ENCODE data around the gene ATP10A. TPM values are rescaled to one million over a fixed set of nuclear protein-coding genes. Genes with fewer than 3 reads are reported as not detected.

ATP10A gene
- total and polyA plus RNA-seq, 8 donors = 0.04 to 1.2 (median 0.41) TPM

DNA sequence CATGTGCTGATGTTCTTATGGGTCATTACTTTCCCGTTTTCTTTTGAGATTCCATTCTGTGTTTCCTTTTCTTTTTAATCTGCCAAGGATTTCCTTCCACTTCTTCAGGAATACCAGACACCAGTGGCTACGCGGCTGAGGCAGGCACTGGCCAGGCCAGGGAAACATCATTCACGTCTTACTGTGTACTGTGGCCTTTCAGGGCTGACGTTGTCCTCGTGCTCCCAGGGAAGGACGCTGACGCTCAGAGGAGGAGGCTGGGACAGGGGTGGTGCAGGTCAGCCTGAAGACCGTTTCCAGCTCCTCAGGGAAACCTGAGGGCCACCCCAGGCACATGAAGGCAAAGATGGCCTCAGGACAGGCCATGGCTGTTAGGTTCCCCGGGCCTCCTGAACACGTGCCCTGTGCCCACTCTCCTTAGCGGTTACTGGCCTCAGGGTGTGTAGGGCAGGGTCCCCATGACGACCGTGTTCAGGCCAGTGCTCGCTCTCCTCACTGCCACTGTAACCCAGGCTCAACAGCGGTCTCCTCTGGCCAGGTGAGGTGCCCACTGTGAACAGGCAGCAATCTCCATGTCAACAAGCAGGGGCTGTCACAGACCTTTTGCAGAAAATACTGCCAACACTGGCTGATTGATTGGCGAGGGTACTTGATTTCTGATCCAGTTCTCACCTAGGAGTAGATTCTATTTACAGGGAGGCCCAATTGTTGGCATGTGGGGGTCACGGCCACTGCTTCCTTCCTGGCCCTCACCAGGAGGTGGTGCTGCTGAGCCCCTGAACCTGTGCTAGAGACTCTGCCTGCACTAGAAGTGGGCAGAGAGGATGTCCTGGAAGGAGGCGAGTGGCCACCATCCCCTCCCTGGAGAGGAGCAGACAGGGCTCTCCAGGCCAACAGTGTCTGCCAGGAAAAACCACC, 169.5 kb downstream of the ATP10A start:
- peak in 1 of 6 donors; percentile 49 for DNase-seq
- peak in 3 of 4 donors; percentile 35 to 56 (median 41) for ATAC-seq
- Histone ChIP-seq H3K9me3 (no peaks in the 10 kb centered on the region), H3K4me1 (no peaks in the 10 kb centered on the region), H3K36me3 (no peaks in the 10 kb centered on the region), H3K27me3 (no peaks in the 10 kb centered on the region), H3K4me3 (no peak overlapping the region), H3K27ac (no peak overlapping the region)
- WGBS, 2 donors = 61 to 72% methylated on average over 19 of the region's 19 CpGs
- peak in 1 of 4 donors; percentile 10 for TF ChIP-seq CTCF (IDR thresholded peaks at IDR 0.05)
- intact Hi-C loops (cut with DNase I) = no loop called here
- FAIRE-seq = no peak

DNA sequence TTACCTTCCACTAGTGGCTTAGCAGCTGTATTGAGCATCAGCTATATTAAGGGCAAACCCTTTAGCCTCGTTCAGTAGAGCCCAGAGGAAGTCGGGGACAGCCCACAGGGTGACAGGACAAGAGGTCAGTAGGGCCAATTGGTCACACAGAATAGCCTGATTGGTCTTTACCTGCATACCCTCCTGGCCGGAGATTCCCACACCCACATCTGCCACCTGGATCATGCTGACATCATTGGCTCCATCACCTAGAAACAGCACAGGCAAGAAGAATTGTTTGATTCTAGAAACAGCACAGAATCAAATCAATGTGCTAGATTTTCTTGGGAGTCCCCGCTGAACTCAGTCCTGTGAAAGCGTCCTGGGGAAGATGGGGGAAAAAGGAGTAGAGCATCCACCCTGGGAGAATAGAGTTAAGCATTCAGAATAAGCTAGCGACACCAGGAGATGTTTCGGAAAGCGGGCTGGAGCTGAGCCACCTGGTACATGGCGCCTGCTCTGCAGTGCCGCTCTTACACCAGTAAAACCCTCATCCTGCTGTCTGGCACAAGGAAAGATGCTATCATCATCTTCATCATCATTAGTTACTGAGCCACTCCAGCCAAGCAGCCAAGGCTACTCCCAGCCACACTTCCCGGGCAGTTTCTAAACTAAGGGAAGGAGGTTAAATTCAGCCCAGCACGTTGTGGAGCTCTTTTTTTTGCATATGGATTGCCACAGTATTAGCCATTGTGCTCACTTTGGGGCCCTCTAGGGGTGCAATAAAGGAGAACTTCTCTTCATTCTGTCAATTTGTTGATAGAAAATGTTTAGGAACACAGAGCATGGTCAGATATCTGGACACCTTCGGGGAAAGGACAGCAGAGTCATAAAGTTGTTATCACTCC, 171.3 kb downstream of the ATP10A start:
- no peak overlapping the region for H3K4me3 ChIP-seq
- 57 to 64% methylated on average over 13 of the region's 13 CpGs for WGBS, 2 donors

GRCh38 chr15:25690673-25691543, 172.2 kb downstream of the ATP10A start:
- ATAC-seq (peak in 1 of 4 donors; percentile 17), DNase-seq (peak in 1 of 6 donors; percentile 17), FAIRE-seq (no peak)
- Histone ChIP-seq H3K36me3 (no peaks in the 10 kb centered on the region), H3K9me3 (no peaks in the 10 kb centered on the region), H3K27me3 (no peaks in the 10 kb centered on the region), H3K4me1 (no peaks in the 10 kb centered on the region), H3K27ac (no peak overlapping the region), H3K4me3 (no peak overlapping the region)
- no peak for TF ChIP-seq CTCF (IDR thresholded peaks at IDR 0.05)
- intact Hi-C loops (cut with DNase I) = no loop called here
- WGBS, 2 donors = 53 to 67% methylated on average over 18 of the region's 18 CpGs

More for the DNA sequence above, 171.3 kb downstream of the ATP10A start:
- peak in 1 of 4 donors; percentile 31 for ATAC-seq
- no peak for TF ChIP-seq CTCF (IDR thresholded peaks at IDR 0.05)
- intact Hi-C loops (cut with DNase I) = no loop called here
- Histone ChIP-seq H3K27me3 (no peaks in the 10 kb centered on the region), H3K9me3 (no peaks in the 10 kb centered on the region), H3K27ac (no peak overlapping the region), H3K4me1 (no peaks in the 10 kb centered on the region), H3K36me3 (no peaks in the 10 kb centered on the region)
- no peak for FAIRE-seq
- no peak for DNase-seq

DNA sequence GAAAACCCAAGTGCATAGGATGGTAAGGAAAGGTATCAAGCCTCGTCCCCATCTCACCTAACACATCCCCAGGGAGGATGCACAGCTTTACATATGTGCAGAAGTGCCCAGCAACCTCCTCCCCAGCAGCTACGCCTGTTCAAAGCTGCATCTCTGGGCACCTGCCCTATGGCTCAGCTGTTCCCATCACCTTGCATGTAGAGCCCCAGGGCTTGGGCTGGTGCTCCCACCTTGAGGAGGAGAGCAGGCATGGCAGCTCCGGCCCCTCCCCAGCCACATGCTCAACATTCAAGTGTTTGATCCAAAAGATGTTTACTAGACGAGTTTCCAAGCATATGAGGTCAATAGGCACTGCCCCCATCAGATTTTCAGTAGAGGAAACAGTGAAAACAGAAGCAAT, 173.5 kb downstream of the ATP10A start:
- no peak for TF ChIP-seq CTCF (IDR thresholded peaks at IDR 0.05)
- Histone ChIP-seq H3K36me3 (no peaks in the 10 kb centered on the region), H3K4me1 (no peaks in the 10 kb centered on the region), H3K4me3 (no peak overlapping the region), H3K9me3 (no peaks in the 10 kb centered on the region), H3K27ac (no peak overlapping the region), H3K27me3 (no peaks in the 10 kb centered on the region)
- intact Hi-C loops (cut with DNase I) = no loop called here
- DNase-seq = peak in 1 of 6 donors; percentile 36
- no peak for FAIRE-seq
- ATAC-seq = no peak
- WGBS, 2 donors = 32 to 42% methylated on average over 4 of the region's 4 CpGs
